ENCODE measurements around the gene PTPRK.

- no peak for TF ChIP-seq POLR2A (IDR thresholded peaks at IDR 0.05)
- no peak for TF ChIP-seq CTCF (IDR thresholded peaks at IDR 0.05)
- TF ChIP-seq EP300 (IDR thresholded peaks at IDR 0.05; ENCODE audit: low read depth), result no peak
Measured at GRCh38 chr6:128230267-128230989, 290.0 kb downstream of the PTPRK start.

Measured in transverse colon (tissue), 3 donors.